K562 (cell line): ENCODE data around the gene HNRNPF. TPM values are rescaled to one million over a fixed set of nuclear protein-coding genes. Genes with fewer than 3 reads are reported as not detected.

Experiments used
- FOXA3 ChIP-seq, 2 experiments: fragments of 450-650 bp in 1 of 2; sonication (generic) in 1 of 2; formaldehyde crosslinking; IDR thresholded peaks in 1 of 2; conservative IDR thresholded peaks in 1 of 2; 2 replicates each; pipeline versions ENCODE4 v1.4.0 to v1.8.0; 2020 to 2022; ENCODE audit warnings: mild to moderate bottlenecking in 2 of 2, missing genetic modification reagents in 1 of 2
- HMG20A ChIP-seq: fragments of 450-650 bp; formaldehyde crosslinking; conservative IDR thresholded peaks from 2 replicates; pipeline ENCODE4 v1.4.0; 2020; ENCODE audit warnings: mild to moderate bottlenecking, mixed read lengths
- KLF16 ChIP-seq: IDR thresholded peaks from 2 replicates; pipeline ENCODE4 v1.6.1; 2016; ENCODE audit warnings: antibody characterized with exemption
- MAFF ChIP-seq: IDR thresholded peaks from 2 replicates; pipeline ENCODE4 v1.6.1; 2012; ENCODE audit warnings: low read length, improper control_type of control experiment
- MECOM ChIP-seq: fragments of 250-450 bp; sonication (Bioruptor Pico); IDR thresholded peaks from 2 replicates; pipeline ENCODE4 v1.8.0; 2022; ENCODE audit warnings: inconsistent platforms
- NKRF ChIP-seq: fragments of 450-650 bp; IDR thresholded peaks from 2 replicates; pipeline ENCODE4 v1.6.1; 2016; ENCODE audit warnings: borderline replicate concordance
- NR2C1 ChIP-seq, 2 experiments: fragments of 450-650 bp; IDR thresholded peaks; 2 replicates each; pipeline ENCODE4 v1.6.1; 2017; ENCODE audit warnings: mild to moderate bottlenecking in 2 of 2, antibody characterized with exemption in 1 of 2, inconsistent platforms in 1 of 2, missing compliant biosample characterization in 1 of 2, missing genetic modification characterization in 1 of 2
- PHF21A ChIP-seq: fragments of 450-650 bp; IDR thresholded peaks from 2 replicates; pipeline ENCODE4 v1.6.1; 2017; ENCODE audit warnings: low read depth, borderline replicate concordance
- STAG1 ChIP-seq: sonication (generic); formaldehyde crosslinking; IDR thresholded peaks from 2 replicates; pipeline ENCODE4 v1.5.0; 2020; ENCODE audit warnings: missing genetic modification reagents, borderline replicate concordance
- TAF15 ChIP-seq: fragments of 200-400 bp; formaldehyde crosslinking; IDR thresholded peaks from 2 replicates; pipeline ENCODE4 v1.6.1; 2017; ENCODE audit warnings: mild to moderate bottlenecking, low read depth, low read length, moderate library complexity
- TFAP4 ChIP-seq: sonication (generic); formaldehyde crosslinking; IDR thresholded peaks from 2 replicates; pipeline ENCODE4 v1.8.0; 2022; ENCODE audit warnings: missing genetic modification reagents, mild to moderate bottlenecking, moderate library complexity, borderline replicate concordance
- ZBTB40 ChIP-seq, 2 experiments: fragments of 450-650 bp in 1 of 2; sonication (generic) in 1 of 2; formaldehyde crosslinking in 1 of 2; IDR thresholded peaks; 2 replicates each; pipeline versions ENCODE4 v1.7.1 to v1.9.0; 2016 to 2022; ENCODE audit warnings: inconsistent platforms in 1 of 2, mild to moderate bottlenecking in 1 of 2, missing genetic modification reagents in 1 of 2
- ZKSCAN3 ChIP-seq: fragments of 250-450 bp; sonication (Bioruptor Pico); IDR thresholded peaks from 2 replicates; pipeline ENCODE4 v1.4.0; 2020
- ZNF668 ChIP-seq: fragments of 250-450 bp; sonication (Bioruptor Pico); IDR thresholded peaks from 2 replicates; pipeline ENCODE4 v1.8.0; 2022; ENCODE audit warnings: mild to moderate bottlenecking, inconsistent platforms
- ZNF695 ChIP-seq: fragments of 450-650 bp; formaldehyde crosslinking; IDR thresholded peaks from 2 replicates; pipeline ENCODE4 v1.4.0; 2020; ENCODE audit warnings: mild to moderate bottlenecking, moderate library complexity
- polyA plus RNA-seq, 8 experiments: library from polyadenylated mRNA; depleted of rRNA in 4 of 8; stranded (reverse) in 5 of 8; unstranded in 3 of 8; fragments of >200 nt; fragmentation: Nextera tagmentation in 2 of 8; fragmentation: Illumina TruSeq in 1 of 8; extraction: Ambion mirVana in 2 of 8; extraction: Trizol in 1 of 8; gene quantifications; 2 replicates each; pipeline versions ENCODE4 v1.2.1 to v1.2.3, GENCODE V29; 2011 to 2014; ENCODE audit warnings: inconsistent platforms in 1 of 8, missing spikeins in 1 of 8
- total RNA-seq, 7 experiments: library from RNA; depleted of rRNA in 6 of 7; stranded (reverse); fragments of >200 nt in 6 of 7; fragmentation: Illumina TruSeq in 2 of 7; extraction: Trizol in 2 of 7; gene quantifications; 2 replicates each; pipeline versions ENCODE4 v1.2.1 to v1.2.3, GENCODE V29; 2011 to 2021; ENCODE audit warnings: low replicate concordance in 1 of 7

The HNRNPF gene
- total and polyA plus RNA-seq, 9 of the 15 experiments (the other 6 are each of a cell fraction or from before 2014, with no cell fraction given): 192 to 489 (median 416) TPM

- no peak for TF ChIP-seq NKRF
- TF ChIP-seq KLF16: peak; percentile 64; the same call in 1 of the 2 replicates
- 0 out of 2 replicates have a peak, but pooled peaks have one; percentile 25 for TF ChIP-seq ZBTB40 (IDR thresholded peaks at IDR 0.05)
- TF ChIP-seq ZBTB40 (CRISPR knock-in tag; IDR thresholded peaks at IDR 0.05): no peak
- TF ChIP-seq MAFF: no peak
- TF ChIP-seq HMG20A: no peak
- peak; percentile 93 for TF ChIP-seq TFAP4 (CRISPR knock-in tag)
- TF ChIP-seq PHF21A: 0 out of 2 replicates have a peak, but pooled peaks have one; percentile 35
- no peak for TF ChIP-seq MECOM
- no peak; the same call in 1 of the 2 replicates for TF ChIP-seq STAG1
- no peak for TF ChIP-seq ZNF668 (CRISPR knock-in tag)
- TF ChIP-seq ZKSCAN3 (CRISPR knock-in tag): no peak
- no peak for TF ChIP-seq ZNF695 (CRISPR knock-in tag)
- no peak for TF ChIP-seq TAF15
- no peak for TF ChIP-seq NR2C1 (IDR thresholded peaks at IDR 0.05)
- TF ChIP-seq NR2C1 (tag; IDR thresholded peaks at IDR 0.05): peak; percentile 9; the same call in 1 of the 2 replicates
- TF ChIP-seq FOXA3 (CRISPR knock-in tag; conservative IDR thresholded peaks at IDR 0.05 in 1 of 2, IDR thresholded peaks at IDR 0.05 in 1 of 2): no peak
These were observed 60.3 kb downstream of the HNRNPF start (continued) for GRCh38 chr10:43348511-43349312.
